Fibroblast of villous mesenchyme (primary cell): ENCODE measurements around the gene SMCO4. TPM values are rescaled to one million over a fixed set of nuclear protein-coding genes. Genes with fewer than 3 reads are reported as not detected.

Experiments
- DNase-seq: peaks from one replicate; pipeline ENCODE4 v3.0.0-alpha.2; 2010; ENCODE audit warnings: low read depth
- H3K4me3 ChIP-seq: 2 replicates; pipeline ENCODE4 v1.5.1; 2011; ENCODE audit warnings: low read depth, mild to moderate bottlenecking, low read length
- total RNA-seq: library from RNA; depleted of rRNA; stranded (reverse); fragments of >200 nt; gene quantifications from 2 replicates; pipeline ENCODE4 v1.2.3, GENCODE V29; 2012
- TF ChIP-seq, protein P1 (sequence below): IDR thresholded peaks from 2 replicates; pipeline ENCODE4 v1.5.1; 2012; ENCODE audit warnings: low read depth, mild to moderate bottlenecking, low read length; ENCODE audit not compliant: insufficient read depth

Gene SMCO4
- total RNA-seq, 1 donor, result 9.1 TPM

DNA sequence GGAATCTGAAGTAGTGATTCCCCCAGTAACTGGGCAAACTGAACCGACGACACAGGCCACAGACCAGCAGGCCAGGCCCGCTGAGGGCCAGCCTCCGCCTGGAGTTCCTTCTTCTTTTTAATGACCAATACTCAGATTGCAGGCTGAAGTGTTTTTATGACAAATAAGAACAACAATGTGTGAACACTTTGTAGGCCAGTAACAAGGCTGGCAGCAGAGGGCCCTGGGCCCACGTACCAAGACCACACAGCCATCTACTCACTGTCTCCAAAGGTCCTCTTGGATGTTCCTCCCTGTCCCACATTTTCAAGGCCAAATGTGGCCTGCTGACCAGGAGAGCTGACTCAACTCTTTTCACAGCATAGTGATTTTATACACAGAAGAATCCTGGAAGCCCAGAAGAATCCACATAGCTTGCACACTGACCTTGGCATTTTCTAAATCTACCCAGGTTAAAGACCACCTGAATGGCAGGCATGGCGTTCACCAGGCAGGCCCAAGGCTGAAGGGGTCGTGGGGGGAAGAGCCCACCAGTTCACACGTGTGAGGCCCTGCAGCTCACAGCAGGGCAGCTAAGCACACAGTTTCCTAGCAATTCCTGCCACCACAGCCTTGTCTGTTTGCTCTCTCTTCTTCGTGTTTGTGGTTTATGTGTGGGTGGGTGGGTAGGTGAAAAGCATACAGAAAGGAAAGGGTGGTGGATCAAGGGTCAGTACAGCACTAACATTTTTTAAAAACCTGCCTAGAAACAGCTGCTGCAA is 13.3 kb downstream of the SMCO4 start:
- no peak for DNase-seq
- H3K4me3 ChIP-seq, result no peak overlapping the region
- TF ChIP-seq, protein P1, sequence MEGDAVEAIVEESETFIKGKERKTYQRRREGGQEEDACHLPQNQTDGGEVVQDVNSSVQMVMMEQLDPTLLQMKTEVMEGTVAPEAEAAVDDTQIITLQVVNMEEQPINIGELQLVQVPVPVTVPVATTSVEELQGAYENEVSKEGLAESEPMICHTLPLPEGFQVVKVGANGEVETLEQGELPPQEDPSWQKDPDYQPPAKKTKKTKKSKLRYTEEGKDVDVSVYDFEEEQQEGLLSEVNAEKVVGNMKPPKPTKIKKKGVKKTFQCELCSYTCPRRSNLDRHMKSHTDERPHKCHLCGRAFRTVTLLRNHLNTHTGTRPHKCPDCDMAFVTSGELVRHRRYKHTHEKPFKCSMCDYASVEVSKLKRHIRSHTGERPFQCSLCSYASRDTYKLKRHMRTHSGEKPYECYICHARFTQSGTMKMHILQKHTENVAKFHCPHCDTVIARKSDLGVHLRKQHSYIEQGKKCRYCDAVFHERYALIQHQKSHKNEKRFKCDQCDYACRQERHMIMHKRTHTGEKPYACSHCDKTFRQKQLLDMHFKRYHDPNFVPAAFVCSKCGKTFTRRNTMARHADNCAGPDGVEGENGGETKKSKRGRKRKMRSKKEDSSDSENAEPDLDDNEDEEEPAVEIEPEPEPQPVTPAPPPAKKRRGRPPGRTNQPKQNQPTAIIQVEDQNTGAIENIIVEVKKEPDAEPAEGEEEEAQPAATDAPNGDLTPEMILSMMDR, result no peak

DNA sequence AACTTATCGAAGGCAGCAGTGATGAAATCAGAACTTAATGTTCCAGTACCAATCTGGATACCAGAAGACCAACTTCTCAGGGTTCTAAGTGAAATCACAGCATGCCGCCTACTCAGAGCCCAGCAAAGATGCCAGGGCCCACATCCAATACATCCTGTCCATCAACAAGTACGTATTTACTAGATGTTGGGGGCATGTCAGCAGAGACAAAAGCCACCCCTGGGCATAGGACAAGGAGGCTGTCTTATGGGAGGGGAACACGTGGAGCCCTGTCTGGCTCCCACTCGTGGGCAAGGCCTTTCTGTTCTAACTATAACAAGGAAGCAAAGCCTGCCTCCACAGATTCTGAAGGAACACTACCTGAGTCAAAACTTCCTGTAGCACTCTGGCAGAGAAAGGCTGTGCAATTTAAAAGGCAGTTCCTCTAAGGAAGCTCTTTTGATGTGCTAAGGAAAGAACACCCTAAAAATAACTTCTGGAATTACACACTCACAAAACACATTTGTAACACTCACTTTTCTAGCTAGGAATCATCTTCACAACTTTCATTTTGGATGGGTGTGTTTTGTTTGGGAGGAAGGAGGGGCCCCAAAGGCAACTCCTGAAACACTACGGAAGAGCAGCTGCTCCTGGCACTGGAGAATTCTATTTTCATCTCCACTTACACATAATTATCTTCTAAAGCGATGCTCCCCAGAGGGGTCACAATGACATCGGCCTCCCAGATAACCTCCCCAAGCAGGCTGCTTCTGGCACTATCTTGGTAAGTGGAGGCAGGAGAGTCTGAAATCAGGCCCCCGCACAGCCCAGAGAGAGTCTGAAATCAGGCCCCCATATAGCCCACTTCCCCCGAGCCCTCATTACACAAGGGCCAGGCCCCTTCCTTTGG is 14.2 kb downstream of the SMCO4 start:
- TF ChIP-seq, protein P1, result no peak
- DNase-seq, result no peak
- no peak overlapping the region for H3K4me3 ChIP-seq

- TF ChIP-seq, protein P1, result no peak
- no peak for DNase-seq
- H3K4me3 ChIP-seq, result no peak overlapping the region
Observed at GRCh38 chr11:93528252-93528651, 14.9 kb downstream of the SMCO4 start.

- DNase-seq, result no peak
- no peak overlapping the region for H3K4me3 ChIP-seq
- TF ChIP-seq, protein P1, result no peak
Observed at GRCh38 chr11:93526641-93527583, 16.3 kb downstream of the SMCO4 start.

DNA sequence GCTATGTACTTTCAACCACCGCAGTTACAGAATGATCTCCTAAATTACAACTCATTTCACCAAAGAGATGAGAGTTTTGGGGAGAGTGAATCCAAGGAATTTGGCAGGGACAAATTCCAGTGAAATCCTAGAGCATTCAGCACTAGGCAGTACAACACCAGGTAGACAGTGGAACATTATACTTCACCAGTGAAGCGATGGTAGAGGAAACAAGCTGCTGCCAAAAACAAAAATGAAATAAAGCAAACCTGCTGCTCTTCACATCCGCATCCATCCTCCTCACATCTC is 16.9 kb downstream of the SMCO4 start:
- DNase-seq, result no peak
- TF ChIP-seq, protein P1, result no peak
- no peak overlapping the region for H3K4me3 ChIP-seq

DNA sequence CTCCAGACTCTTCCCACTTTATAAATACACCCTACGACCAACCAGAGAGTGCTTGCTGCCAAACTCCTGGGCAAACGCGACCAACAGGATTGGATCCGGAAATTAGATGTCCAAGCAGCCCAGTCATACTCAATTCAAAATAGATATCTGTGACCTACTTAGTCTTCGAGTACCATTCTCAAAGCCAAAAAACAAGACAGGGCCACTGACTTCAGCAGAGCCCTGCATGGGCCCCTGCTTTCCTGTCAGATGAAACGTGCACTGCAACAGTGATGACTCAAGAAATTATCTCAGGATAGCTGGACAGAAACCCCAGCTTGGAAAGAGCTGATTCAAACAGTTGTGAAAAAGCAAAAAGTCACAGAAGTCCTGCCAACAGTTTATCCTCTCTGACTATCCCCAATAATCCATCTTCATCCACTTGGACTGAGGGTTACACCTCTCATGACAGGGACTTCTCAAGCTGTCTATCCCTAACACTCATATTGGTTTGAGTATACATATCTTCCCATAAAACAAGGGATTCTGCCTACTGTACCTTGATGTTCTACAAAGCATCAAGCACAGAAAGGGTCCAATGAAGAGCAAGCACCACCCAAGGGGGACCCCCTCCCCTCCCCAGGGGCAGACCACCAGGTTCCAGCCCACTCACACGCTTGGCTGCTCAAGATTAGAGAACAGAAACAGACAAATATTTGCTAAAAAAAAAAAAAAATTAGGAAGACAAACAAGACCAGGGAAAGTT is 17.4 kb downstream of the SMCO4 start:
- TF ChIP-seq, protein P1, result no peak
- H3K4me3 ChIP-seq, result no peak overlapping the region
- peak; percentile 54 for DNase-seq
